Ishikawa (cell line): ENCODE data around the gene ACTN4.

ENCODE experiments used
- CEBPB ChIP-seq: IDR thresholded peaks from 2 replicates; pipeline ENCODE4 v1.6.1; 2012
- REST ChIP-seq: IDR thresholded peaks from 2 replicates; pipeline ENCODE4 v1.6.1; 2012; ENCODE audit warnings: low read depth, mild to moderate bottlenecking
- TAF1 ChIP-seq: IDR thresholded peaks from 2 replicates; pipeline ENCODE4 v1.6.1; 2012; ENCODE audit warnings: low read depth, mild to moderate bottlenecking
- YY1 ChIP-seq: IDR thresholded peaks from 2 replicates; pipeline ENCODE4 v1.6.1; 2012; ENCODE audit warnings: low read depth

GRCh38 chr19:38626401-38626800 lies 21.0 kb upstream of the ACTN4 start:
- no peak for TF ChIP-seq CEBPB
- TF ChIP-seq REST, result no peak
- TF ChIP-seq TAF1, result no peak
- no peak for TF ChIP-seq YY1
